ENCODE data around the gene GPD2. TPM values are rescaled to one million over a fixed set of nuclear protein-coding genes. Genes with fewer than 3 reads are reported as not detected.

The GPD2 gene
- total and polyA plus RNA-seq, 2 of the 4 experiments (the other 2 are of a cell fraction), result 20.4 to 100 TPM

GRCh38 chr2:156397229-156397628 lies 39.0 kb upstream of the GPD2 start:
- H2AFZ ChIP-seq (replicated peaks; ENCODE audit: low read length, poor library complexity), result no peak overlapping the region
- H3K18ac ChIP-seq (ENCODE audit: low read depth, low read length), result no peak overlapping the region
- WGBS, 2 experiments (ENCODE audit: extremely low coverage in 2 of 2, insufficient read length in 1 of 2), result 100% methylated on average over 1 of the region's 4 CpGs; no CpG with 5 or more reads in 1 of the 2 experiments
- no peak overlapping the region for H3K27ac ChIP-seq (ENCODE audit: insufficient read depth, low read length)
- intact Hi-C loops (cut with micrococcal nuclease), result no loop called here
- H2AK5ac ChIP-seq (ENCODE audit: low read depth, low read length), result no peak overlapping the region
- peaks cover 4% of the 10 kb centered on the region; the same call in 1 of the 2 replicates for H3K9me1 ChIP-seq (ENCODE audit: insufficient read depth, low read length)
- H3K9me3 ChIP-seq (ENCODE audit: control insufficient read depth, insufficient read depth, low read length), result no peaks in the 10 kb centered on the region
- ChIA-PET CTCF (no interaction called here), POLR2A (ENCODE audit: unreplicated experiment) (no interaction called here)
- H2BK5ac ChIP-seq (ENCODE audit: low read depth, low read length, poor library complexity, severe bottlenecking), result no peak overlapping the region
- ATAC-seq (ENCODE audit: low read depth) (no peak), DNase-seq (no peak)
- dilution Hi-C loops (cut with HindIII; ENCODE audit: low sequenced_read_pairs, unreplicated experiment), result no loop called here
- no peak overlapping the region for H3K14ac ChIP-seq (replicated peaks; ENCODE audit: low read depth, low read length)
- H2BK20ac ChIP-seq (ENCODE audit: low read depth, low read length), result no peak overlapping the region
- no peak overlapping the region for H2BK120ac ChIP-seq (ENCODE audit: low read depth, low read length)
- H3K4me3 ChIP-seq (ENCODE audit: insufficient read depth, low read depth, low read length), result no peak overlapping the region
- no peak overlapping the region for H3K4ac ChIP-seq (ENCODE audit: low read depth, low read length)
- H3K27me3 ChIP-seq (ENCODE audit: control insufficient read depth, insufficient read depth, low read length), result peaks cover 11% of the 10 kb centered on the region
- H4K5ac ChIP-seq (ENCODE audit: low read depth, low read length), result no peak overlapping the region
- H4K20me1 ChIP-seq (ENCODE audit: insufficient read depth, low read length), result peaks cover 3% of the 10 kb centered on the region; the same call in 1 of the 2 replicates
- no peaks in the 10 kb centered on the region for H3K36me3 ChIP-seq (ENCODE audit: control insufficient read depth, insufficient read depth, low read length)
- H3K4me2 ChIP-seq (ENCODE audit: low read depth, low read length), result no peak overlapping the region
- H2AK9ac ChIP-seq (replicated peaks; ENCODE audit: low read depth, low read length, poor library complexity), result no peak overlapping the region
- peaks cover 5% of the 10 kb centered on the region for H3K4me1 ChIP-seq (ENCODE audit: control insufficient read depth, insufficient read depth, low read length)
- TF ChIP-seq MAZ (IDR thresholded peaks at IDR 0.05; ENCODE audit: borderline replicate concordance, low read depth, low read length), result no peak
- TF ChIP-seq RFX5 (IDR thresholded peaks at IDR 0.05; ENCODE audit: low read depth, low read length), result no peak
- no peak for TF ChIP-seq CEBPB (IDR thresholded peaks at IDR 0.05; ENCODE audit: low read depth, low read length)
- no peak for TF ChIP-seq USF2 (IDR thresholded peaks at IDR 0.05; ENCODE audit: low read depth, low read length)
- no peak for TF ChIP-seq RAD21 (IDR thresholded peaks at IDR 0.05; ENCODE audit: low read length)
- no peak for TF ChIP-seq FOS (IDR thresholded peaks at IDR 0.05; ENCODE audit: low read depth, low read length)
- no peak overlapping the region for H4K8ac ChIP-seq (ENCODE audit: low read depth in 2 of 2, low read length in 2 of 2)
- in situ Hi-C loops (cut with MboI; ENCODE audit: low sequenced_read_pairs), result loop anchor here (5.0 kb wide), 1 partner anchor 50 kb away; no protein-coding TSS in a partner anchor
- no peak overlapping the region for H3K56ac ChIP-seq (ENCODE audit: extremely low read depth, insufficient read depth, low read length)
- H3K79me1 ChIP-seq (ENCODE audit: low read depth in 1 of 2, low read length in 2 of 2), result no peaks in the 10 kb centered on the region
- H4K91ac ChIP-seq (ENCODE audit: insufficient read depth, low read depth, low read length), result no peak overlapping the region
- BruUV-seq (replicated peaks), result no TSS peak
- H2BK15ac ChIP-seq (ENCODE audit: low read depth, low read length), result no peak overlapping the region
- no peak overlapping the region for H3K23ac ChIP-seq (ENCODE audit: low read depth, low read length)
- H3K9ac ChIP-seq (ENCODE audit: low read depth, low read length), result no peak overlapping the region

Measured in IMR-90 (cell line).